WTC11 (cell line): Measurements from ENCODE around the gene CFAP57. TPM values are rescaled to one million over a fixed set of nuclear protein-coding genes. Genes with fewer than 3 reads are reported as not detected.

ENCODE experiments used
- ATAC-seq: fragments of 200-7000 bp; cut with Tn5 transposase; 2 replicates; pipeline ENCODE4 v1.10.0; 2021; ENCODE audit warnings: mild to moderate bottlenecking, moderate library complexity
- CTCF ChIA-PET: fragments of 300-600 bp; sonication (Branson Sonifier 250); formaldehyde crosslinking; loops from one replicate; lab custom pipeline; 2021; ENCODE audit warnings: antibody characterized with exemption; lab: Charles Lee
- POLR2A ChIA-PET: fragments of 350-600 bp; sonication (Branson Sonifier 250); formaldehyde crosslinking; loops from one replicate; lab custom pipeline; 2021; ENCODE audit warnings: antibody characterized with exemption; lab: Charles Lee
- DNase-seq: peaks from one replicate; pipeline ENCODE4 v3.0.0; 2021; ENCODE audit warnings: low spot score
- H3K27ac Mint-ChIP-seq: 2 replicates; pipeline ENCODE4 v1.8.0; 2021; ENCODE audit warnings: mixed read lengths
- H3K27me3 Mint-ChIP-seq: 2 replicates; pipeline ENCODE4 v1.8.0; 2021; ENCODE audit warnings: low read depth, mild to moderate bottlenecking, moderate library complexity, mixed read lengths
- H3K36me3 Mint-ChIP-seq: 2 replicates; pipeline ENCODE4 v1.8.0; 2021; ENCODE audit warnings: mixed read lengths
- H3K4me1 Mint-ChIP-seq: 2 replicates; pipeline ENCODE4 v1.8.0; 2022; ENCODE audit warnings: mixed read lengths
- H3K4me3 Mint-ChIP-seq: 2 replicates; pipeline ENCODE4 v1.8.0; 2021; ENCODE audit warnings: mild to moderate bottlenecking, moderate library complexity, mixed read lengths
- H3K9me3 Mint-ChIP-seq: 2 replicates; pipeline ENCODE4 v1.8.0; 2021; ENCODE audit warnings: mixed read lengths
- CBFB ChIP-seq: sonication (generic); formaldehyde crosslinking; IDR thresholded peaks from 2 replicates; pipeline ENCODE4 v1.8.1; 2022; ENCODE audit warnings: mild to moderate bottlenecking, low read depth, missing genetic modification reagents
- ELF4 ChIP-seq: sonication (generic); formaldehyde crosslinking; IDR thresholded peaks from 2 replicates; pipeline ENCODE4 v1.8.1; 2022; ENCODE audit warnings: low read depth, mild to moderate bottlenecking, moderate library complexity, missing genetic modification reagents
- GRHL2 ChIP-seq: fragments of 250-450 bp; sonication (Bioruptor Pico); IDR thresholded peaks from 2 replicates; pipeline ENCODE4 v1.8.0; 2022; ENCODE audit warnings: mild to moderate bottlenecking, moderate library complexity; ENCODE audit not compliant: insufficient replicate concordance, severe bottlenecking
- GTF2I ChIP-seq: fragments of 250-450 bp; sonication (Bioruptor Pico); conservative IDR thresholded peaks from 2 replicates; pipeline ENCODE4 v1.4.0; 2021; ENCODE audit warnings: mild to moderate bottlenecking
- JAZF1 ChIP-seq: fragments of 250-450 bp; sonication (Bioruptor Pico); IDR thresholded peaks from 2 replicates; pipeline ENCODE4 v1.9.0; 2021; ENCODE audit warnings: moderate library complexity, mild to moderate bottlenecking, inconsistent platforms
- MYBL2 ChIP-seq: sonication (generic); formaldehyde crosslinking; IDR thresholded peaks from 2 replicates; pipeline ENCODE4 v1.8.1; 2023; ENCODE audit warnings: mild to moderate bottlenecking, moderate library complexity, missing genetic modification reagents
- NFE2L1 ChIP-seq: sonication (generic); formaldehyde crosslinking; IDR thresholded peaks from 2 replicates; pipeline ENCODE4 v1.8.1; 2023; ENCODE audit warnings: missing genetic modification reagents
- NR3C1 ChIP-seq: sonication (generic); formaldehyde crosslinking; conservative IDR thresholded peaks from 2 replicates; pipeline ENCODE4 v1.8.1; 2023; ENCODE audit warnings: low read depth, mild to moderate bottlenecking, missing genetic modification reagents
- RELA ChIP-seq: sonication (generic); formaldehyde crosslinking; IDR thresholded peaks from 2 replicates; pipeline ENCODE4 v1.8.1; 2022; ENCODE audit warnings: missing genetic modification reagents, mild to moderate bottlenecking, borderline replicate concordance
- SMAD3 ChIP-seq: sonication (generic); formaldehyde crosslinking; IDR thresholded peaks from 2 replicates; pipeline ENCODE4 v1.8.0; 2022; ENCODE audit warnings: missing genetic modification reagents, mild to moderate bottlenecking, borderline replicate concordance
- SOX15 ChIP-seq: fragments of 250-450 bp; sonication (Bioruptor Pico); IDR thresholded peaks from 2 replicates; pipeline ENCODE4 v1.9.0; 2021; ENCODE audit warnings: mild to moderate bottlenecking
- TEAD1 ChIP-seq: sonication (generic); formaldehyde crosslinking; IDR thresholded peaks from 2 replicates; pipeline ENCODE4 v1.8.0; 2022; ENCODE audit warnings: mild to moderate bottlenecking, missing genetic modification reagents
- ZMAT4 ChIP-seq: fragments of 250-450 bp; sonication (Bioruptor Pico); IDR thresholded peaks from 2 replicates; pipeline ENCODE4 v1.9.0; 2021; ENCODE audit warnings: mild to moderate bottlenecking
- ZNF138 ChIP-seq: sonication (generic); formaldehyde crosslinking; conservative IDR thresholded peaks from 2 replicates; pipeline ENCODE4 v1.8.1; 2022; ENCODE audit warnings: mild to moderate bottlenecking, moderate library complexity, missing genetic modification reagents
- ZNF219 ChIP-seq: sonication (generic); formaldehyde crosslinking; IDR thresholded peaks from 2 replicates; pipeline ENCODE4 v1.8.0; 2023; ENCODE audit warnings: missing genetic modification reagents, mild to moderate bottlenecking, borderline replicate concordance
- ZNF281 ChIP-seq: sonication (generic); formaldehyde crosslinking; IDR thresholded peaks from 2 replicates; pipeline ENCODE4 v1.8.0; 2023; ENCODE audit warnings: mild to moderate bottlenecking, missing genetic modification reagents
- ZNF423 ChIP-seq: fragments of 250-450 bp; sonication (Bioruptor Pico); IDR thresholded peaks from 2 replicates; pipeline ENCODE4 v2.1.2; 2022; ENCODE audit warnings: mild to moderate bottlenecking, moderate library complexity
- ZNF512 ChIP-seq: sonication (generic); formaldehyde crosslinking; IDR thresholded peaks from 2 replicates; pipeline ENCODE4 v1.8.1; 2022; ENCODE audit warnings: missing genetic modification reagents, borderline replicate concordance
- total RNA-seq: library from RNA; stranded (reverse); gene quantifications from 3 replicates; pipeline ENCODE4 v1.2.3, GENCODE V29; 2021
- TF ChIP-seq, protein P1 (sequence below): fragments of 250-450 bp; sonication (Bioruptor Pico); IDR thresholded peaks from 2 replicates; pipeline ENCODE4 v1.9.0; 2021; ENCODE audit warnings: mild to moderate bottlenecking, borderline replicate concordance
- TF ChIP-seq, protein P2 (sequence below): sonication (generic); formaldehyde crosslinking; IDR thresholded peaks from 2 replicates; pipeline ENCODE4 v1.8.0; 2023; ENCODE audit warnings: missing genetic modification reagents

Gene CFAP57
- total RNA-seq, 1 experiment from 2014 or later, result 0.42 TPM

DNA sequence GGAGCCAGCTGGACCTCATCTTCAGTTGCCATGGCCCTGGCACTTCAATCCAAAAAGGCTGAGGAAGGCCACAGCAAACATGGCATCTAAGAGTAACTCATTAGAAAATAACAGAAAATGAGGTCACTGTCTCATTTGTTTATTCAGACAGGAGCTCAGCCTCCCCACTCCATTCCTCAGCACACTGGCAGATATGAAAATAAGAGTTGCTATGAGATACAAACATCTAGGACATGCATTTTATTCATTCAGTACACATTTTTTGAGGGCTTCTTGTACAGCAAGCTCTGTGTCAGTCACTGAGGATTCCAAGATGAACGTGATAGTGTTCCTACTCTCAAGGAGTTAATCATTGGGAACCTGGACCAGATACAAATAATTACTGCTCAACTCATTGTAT, 65.0 kb downstream of the CFAP57 start:
- ChIA-PET CTCF (interaction anchor here (1.1 to 7.6 kb wide), 2 partner anchors 10 to 177 kb away, joined by 3 to 40 read pairs; no protein-coding TSS in a partner anchor), POLR2A (interaction anchor here (0.6 kb wide), 1 partner anchor 438 kb away, joined by 3 read pairs; no protein-coding TSS in a partner anchor)
- Mint-ChIP-seq H3K9me3 (peaks cover 13% of the 10 kb centered on the region), H3K27me3 (peaks cover 7% of the 10 kb centered on the region), H3K27ac (no peak overlapping the region), H3K4me3 (no peak overlapping the region), H3K36me3 (no peaks in the 10 kb centered on the region; the same call in 1 of the 2 replicates), H3K4me1 (no peaks in the 10 kb centered on the region)
- TF ChIP-seq ZMAT4 (CRISPR knock-in tag) (no peak), RELA (CRISPR knock-in tag) (no peak), TEAD1 (CRISPR knock-in tag) (no peak), GTF2I (no peak), ELF4 (CRISPR knock-in tag) (no peak), SOX15 (CRISPR knock-in tag) (no peak), JAZF1 (CRISPR knock-in tag) (no peak), SMAD3 (CRISPR knock-in tag) (no peak), ZNF219 (no peak), NR3C1 (no peak), CBFB (no peak), ZNF423 (CRISPR knock-in tag) (no peak), NFE2L1 (CRISPR knock-in tag) (no peak), ZNF512 (no peak), ZNF138 (CRISPR knock-in tag) (no peak), MYBL2 (no peak), ZNF281 (CRISPR knock-in tag) (no peak), GRHL2 (CRISPR knock-in tag) (no peak)
- TF ChIP-seq, protein P1, sequence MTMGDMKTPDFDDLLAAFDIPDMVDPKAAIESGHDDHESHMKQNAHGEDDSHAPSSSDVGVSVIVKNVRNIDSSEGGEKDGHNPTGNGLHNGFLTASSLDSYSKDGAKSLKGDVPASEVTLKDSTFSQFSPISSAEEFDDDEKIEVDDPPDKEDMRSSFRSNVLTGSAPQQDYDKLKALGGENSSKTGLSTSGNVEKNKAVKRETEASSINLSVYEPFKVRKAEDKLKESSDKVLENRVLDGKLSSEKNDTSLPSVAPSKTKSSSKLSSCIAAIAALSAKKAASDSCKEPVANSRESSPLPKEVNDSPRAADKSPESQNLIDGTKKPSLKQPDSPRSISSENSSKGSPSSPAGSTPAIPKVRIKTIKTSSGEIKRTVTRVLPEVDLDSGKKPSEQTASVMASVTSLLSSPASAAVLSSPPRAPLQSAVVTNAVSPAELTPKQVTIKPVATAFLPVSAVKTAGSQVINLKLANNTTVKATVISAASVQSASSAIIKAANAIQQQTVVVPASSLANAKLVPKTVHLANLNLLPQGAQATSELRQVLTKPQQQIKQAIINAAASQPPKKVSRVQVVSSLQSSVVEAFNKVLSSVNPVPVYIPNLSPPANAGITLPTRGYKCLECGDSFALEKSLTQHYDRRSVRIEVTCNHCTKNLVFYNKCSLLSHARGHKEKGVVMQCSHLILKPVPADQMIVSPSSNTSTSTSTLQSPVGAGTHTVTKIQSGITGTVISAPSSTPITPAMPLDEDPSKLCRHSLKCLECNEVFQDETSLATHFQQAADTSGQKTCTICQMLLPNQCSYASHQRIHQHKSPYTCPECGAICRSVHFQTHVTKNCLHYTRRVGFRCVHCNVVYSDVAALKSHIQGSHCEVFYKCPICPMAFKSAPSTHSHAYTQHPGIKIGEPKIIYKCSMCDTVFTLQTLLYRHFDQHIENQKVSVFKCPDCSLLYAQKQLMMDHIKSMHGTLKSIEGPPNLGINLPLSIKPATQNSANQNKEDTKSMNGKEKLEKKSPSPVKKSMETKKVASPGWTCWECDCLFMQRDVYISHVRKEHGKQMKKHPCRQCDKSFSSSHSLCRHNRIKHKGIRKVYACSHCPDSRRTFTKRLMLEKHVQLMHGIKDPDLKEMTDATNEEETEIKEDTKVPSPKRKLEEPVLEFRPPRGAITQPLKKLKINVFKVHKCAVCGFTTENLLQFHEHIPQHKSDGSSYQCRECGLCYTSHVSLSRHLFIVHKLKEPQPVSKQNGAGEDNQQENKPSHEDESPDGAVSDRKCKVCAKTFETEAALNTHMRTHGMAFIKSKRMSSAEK (CRISPR knock-in tag), result no peak
- TF ChIP-seq, protein P2, sequence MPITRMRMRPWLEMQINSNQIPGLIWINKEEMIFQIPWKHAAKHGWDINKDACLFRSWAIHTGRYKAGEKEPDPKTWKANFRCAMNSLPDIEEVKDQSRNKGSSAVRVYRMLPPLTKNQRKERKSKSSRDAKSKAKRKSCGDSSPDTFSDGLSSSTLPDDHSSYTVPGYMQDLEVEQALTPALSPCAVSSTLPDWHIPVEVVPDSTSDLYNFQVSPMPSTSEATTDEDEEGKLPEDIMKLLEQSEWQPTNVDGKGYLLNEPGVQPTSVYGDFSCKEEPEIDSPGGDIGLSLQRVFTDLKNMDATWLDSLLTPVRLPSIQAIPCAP (CRISPR knock-in tag), result no peak
- ATAC-seq (no peak), DNase-seq (no peak)
